ENCODE measurements around the gene C11orf97. TPM values are rescaled to one million over a fixed set of nuclear protein-coding genes. Genes with fewer than 3 reads are reported as not detected.
"Not testable (repeated sequence)": the region's sequence is repeated elsewhere in the genome, so short reads cannot be mapped to it uniquely, and the experiment has no call there.

C11orf97 gene
- total RNA-seq, 1 donor from 2014 or later = 0.20 TPM

DNA sequence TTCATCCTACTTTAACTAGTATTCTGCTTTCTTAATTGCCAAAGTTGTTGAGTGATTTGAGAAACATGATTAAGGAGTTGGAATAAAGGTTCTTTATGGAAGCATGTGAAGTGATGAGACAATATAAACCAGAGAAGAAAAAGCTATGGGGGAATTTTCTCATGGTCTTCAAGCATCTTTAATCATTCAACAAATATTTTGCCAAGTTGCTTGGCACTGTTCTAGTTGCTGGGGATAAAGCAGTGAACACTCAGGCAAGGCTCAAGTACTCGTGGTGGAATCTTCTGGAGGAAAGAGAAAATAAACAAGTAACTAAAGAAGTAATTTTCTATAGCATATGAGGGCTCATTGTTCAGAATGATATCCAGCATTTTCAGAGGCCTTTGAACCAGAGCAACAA lies 45.7 kb downstream of the C11orf97 start:
- no peak for DNase-seq (ENCODE audit: low read depth)

DNA sequence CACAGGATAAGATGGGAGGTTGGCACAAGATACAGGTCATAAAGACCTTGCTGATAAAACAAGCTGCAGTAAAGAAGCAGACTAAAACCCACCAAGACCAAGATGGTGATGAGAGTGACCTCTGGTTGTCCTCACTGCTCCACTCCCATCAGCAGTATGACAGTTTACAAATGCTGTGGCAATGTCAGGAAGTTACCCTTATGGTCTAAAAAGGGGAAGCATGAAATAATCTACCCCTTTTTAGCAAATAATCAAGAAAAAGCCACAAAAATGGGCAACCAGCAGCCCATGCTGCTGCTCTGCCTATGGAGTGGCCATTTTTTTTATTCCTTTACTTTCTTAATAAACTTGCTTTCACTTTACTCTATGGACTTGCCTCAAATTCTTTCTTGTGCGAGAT lies 46.2 kb downstream of the C11orf97 start:
- DNase-seq (ENCODE audit: low read depth) = no peak

DNA sequence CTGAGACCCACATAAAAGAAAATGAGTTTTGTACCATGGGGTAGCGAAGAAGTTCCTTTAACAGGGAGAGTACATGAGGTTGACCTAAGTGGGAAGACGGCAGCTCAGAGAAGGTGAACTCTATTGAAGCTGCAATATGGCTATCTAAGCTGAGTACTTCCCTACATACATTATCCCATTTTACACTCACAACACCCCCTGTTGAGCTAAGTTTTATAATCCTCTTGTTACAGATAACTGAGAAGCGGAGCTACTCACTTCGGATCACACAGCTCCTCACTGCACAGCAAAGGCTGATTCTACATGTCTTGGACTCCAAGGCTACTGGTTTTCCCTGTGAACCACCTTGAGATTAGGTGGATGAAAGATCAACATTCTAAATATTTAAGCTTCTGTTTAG lies 46.7 kb downstream of the C11orf97 start:
- DNase-seq (ENCODE audit: low read depth) = no peak

DNA sequence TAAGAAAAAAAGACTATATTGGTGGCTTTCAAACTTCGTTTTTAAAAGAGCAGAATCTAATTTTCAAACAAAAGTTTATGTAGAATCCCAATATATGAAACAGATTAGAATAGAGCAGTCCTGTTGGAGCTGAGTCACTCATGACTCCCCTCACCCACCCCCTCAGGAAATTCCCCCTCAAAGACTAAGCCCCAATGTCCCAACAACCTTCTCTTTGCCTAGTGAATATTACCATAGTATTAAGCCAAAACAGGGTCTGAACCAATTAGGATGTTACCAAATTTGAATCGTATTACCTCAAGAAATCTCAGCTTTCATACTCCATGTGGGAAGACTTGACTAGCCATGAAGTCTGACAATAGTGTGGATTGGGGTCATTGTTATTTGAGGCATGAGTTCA lies 47.1 kb downstream of the C11orf97 start:
- no peak for DNase-seq (ENCODE audit: low read depth)

DNA sequence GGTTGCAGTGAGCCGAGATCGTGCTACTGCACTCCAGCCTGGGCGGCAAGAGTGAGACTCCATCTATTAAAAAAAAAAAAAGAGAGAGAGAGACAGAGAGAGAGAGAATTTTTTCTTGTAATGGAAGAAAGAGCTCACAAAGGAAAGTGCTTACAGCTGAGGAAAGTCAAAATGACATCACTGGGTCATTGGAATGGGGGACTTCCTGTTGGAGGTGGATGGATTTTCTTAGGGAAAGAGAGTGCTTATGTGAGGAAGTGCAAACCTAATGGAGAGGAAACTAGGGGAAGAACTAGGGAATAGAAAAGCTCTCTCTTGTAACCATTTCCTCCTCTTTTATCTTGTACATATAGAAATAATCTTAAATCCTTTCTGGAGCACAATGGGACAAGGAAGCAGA lies 48.6 kb downstream of the C11orf97 start:
- no peak for DNase-seq (ENCODE audit: low read depth)

DNA sequence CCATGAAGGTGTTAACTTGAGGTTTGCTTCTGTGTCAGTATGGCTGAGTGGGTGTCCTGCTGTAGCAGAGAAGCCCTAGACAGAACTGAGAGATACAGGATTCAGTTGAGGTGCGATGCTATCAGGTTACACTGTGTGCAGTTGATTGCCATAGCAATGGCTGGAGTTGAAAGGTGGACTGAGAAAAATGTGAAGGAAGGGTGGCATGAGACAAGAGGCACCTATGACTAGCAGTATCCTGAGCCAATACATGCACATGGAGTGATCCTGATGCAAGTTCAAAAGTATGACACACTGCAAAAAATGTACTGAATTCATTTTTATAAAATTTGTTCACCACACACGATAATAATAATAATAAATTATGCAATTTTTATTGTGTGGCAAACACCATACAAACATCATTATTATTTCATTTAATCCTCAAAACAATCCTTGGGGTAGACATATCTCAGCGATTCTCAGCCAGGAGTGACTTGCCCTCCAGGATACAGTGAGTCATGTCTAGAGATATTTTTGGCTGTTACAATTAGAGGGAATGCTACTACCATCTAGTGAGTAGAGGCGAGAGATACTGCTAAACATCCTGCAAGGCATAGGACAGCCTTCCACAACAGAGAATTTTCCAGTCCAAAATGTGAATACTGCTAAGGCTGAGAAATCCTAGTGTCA lies 51.1 kb downstream of the C11orf97 start:
- peak; percentile 67 for DNase-seq (ENCODE audit: low read depth)

DNA sequence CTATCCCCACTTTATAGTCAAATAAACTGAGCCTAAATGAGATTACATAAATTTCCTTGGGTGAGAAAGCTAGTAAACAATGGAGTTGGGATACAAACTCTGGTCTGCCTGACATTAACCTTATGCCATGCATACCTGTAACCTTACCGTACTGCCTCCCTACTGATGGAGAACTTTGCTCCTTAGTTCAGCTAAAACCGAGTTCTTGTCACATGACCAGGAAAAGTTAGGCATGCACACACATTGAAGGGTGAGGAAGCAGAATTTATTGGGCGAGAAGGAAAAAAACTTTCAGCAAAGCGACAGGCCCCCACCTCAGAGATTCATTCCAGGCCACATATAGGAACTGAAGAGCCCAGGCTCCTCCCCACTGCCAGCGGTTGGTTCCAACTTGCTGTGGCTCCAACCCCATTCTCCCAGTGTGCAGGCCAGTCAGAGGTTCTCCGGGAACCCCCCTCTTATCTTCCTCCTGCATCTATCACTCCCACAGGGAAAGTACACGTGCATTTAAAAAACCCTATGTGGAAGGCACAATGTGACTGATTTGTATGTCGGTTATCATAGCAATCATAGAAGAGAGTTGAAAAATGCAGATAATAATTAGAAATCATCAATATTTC lies 51.7 kb downstream of the C11orf97 start:
- no peak for DNase-seq (ENCODE audit: low read depth)

DNA sequence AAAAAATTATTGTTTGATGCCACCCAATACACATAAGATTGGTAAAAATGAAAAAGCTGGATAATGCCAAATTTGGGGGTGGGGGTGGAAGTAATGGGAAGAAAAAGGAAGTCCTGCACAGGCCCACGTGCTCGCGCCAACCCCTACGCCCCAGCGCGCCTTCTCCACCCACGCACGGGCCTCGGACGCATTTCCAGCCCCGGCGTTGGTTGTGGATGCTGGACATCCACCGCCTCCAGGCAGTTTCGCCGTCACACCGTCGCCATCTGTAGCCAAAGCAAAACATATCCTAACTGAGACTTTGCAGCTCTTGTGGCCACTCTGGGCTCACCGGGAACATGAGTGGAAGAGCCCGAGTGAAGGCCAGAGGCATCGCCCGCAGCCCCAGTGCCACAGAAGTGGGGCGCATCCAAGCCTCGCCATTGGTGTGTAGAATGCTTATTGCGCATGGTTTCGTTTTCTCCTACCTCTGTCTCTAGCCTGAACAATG lies 55.0 kb downstream of the C11orf97 start, which contains the start of gene PIWIL4:
PIWIL4 (plus strand) TSS at position 188 of the 490 bp plus-strand sequence; CDS start at position 339, 151 bp downstream.
- no peak for DNase-seq (ENCODE audit: low read depth)

DNA sequence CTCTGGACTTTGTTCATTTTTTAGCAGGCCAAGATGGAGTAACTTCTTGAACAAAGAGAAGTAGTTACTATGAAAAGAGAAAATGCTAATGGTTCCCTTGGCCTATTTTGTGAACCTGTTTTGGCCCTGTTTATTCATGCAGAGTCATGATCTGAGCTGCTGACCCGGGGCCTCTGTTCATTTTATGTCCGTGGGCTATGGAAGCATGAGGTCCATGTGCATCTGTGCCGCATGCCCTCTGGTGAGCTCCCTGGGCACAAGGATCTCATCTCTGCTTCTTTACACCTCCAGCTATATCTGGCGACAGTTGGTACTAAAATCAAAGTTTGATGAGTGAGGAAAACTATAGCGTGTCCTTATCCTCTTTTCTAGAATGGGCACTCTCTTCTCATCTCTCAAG lies 55.9 kb downstream of the C11orf97 start:
- no peak for DNase-seq (ENCODE audit: low read depth)

DNA sequence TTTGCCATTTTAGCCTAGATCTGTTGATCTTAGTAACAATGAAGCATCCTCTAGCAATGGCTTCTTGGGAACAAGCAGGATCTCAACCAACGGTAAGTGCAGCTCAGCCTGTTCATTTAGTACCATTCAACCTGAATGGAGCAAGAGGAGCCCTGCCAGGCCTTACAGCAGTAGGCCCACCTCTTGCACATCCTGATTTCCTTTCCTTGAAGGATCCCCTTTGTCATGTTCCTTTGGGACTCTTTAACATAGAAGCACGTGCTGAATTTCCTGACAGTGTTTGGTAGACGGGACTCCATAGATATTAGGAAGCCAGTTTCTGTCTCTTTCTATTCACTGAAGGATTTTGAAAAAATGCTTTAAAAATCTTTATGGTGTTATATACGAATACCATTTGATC lies 56.5 kb downstream of the C11orf97 start:
- no peak for DNase-seq (ENCODE audit: low read depth)

DNA sequence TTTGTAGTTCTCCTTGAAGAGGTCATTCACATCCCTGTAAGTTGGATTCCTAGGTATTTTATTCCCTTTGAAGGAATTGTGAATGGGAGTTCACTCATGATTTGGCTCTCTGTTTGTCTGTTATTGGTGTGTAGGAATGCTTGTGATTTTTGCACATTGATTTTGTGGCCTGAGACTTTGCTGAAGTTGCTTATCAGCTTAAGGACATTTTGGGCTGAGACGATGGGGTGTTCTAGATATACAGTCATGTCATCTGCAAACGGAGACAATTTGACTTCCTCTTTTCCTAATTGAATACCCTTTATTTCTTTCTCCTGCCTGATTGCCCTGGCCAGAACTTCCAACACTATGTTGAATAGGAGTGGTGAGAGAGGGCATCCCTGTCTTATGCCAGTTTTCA lies 60.7 kb downstream of the C11orf97 start:
- DNase-seq (ENCODE audit: low read depth) = not testable (repeated sequence)

DNA sequence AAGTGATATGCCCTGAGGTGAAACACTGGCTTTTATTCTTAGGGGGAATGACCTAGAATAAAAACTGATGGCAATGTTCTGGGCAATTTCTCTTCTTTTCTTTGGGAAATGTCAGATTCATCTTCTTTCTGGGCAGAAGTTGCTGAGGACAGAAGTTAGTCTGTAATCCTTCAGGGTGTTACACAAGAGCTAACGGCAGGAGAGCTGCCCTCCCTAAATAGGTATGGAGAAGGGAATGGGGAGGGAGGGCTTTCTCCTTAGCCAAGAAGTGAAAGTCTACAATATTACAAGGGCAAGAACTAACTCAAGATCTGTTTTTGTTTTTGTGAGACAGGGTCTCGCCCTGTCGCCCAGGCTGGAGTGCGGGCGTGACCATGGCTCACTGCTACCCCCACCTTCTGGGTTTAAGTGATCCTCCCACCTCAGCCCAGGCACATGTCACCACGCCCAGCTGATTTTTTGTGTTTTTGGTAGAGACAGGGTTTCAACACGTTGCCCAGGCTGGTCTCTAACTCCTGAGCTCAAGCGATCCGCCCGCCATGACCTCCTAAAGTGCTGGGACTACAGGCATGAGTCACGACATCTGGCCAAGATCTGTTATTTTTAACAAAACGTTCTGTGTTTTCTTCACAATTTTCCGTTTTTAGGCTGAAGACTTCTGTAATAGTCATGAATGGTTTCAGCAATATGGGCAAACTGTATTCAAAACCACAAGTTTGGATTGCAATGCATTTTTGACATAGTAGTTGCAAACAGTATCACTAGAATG lies 62.1 kb downstream of the C11orf97 start:
- no peak for DNase-seq (ENCODE audit: low read depth)

DNA sequence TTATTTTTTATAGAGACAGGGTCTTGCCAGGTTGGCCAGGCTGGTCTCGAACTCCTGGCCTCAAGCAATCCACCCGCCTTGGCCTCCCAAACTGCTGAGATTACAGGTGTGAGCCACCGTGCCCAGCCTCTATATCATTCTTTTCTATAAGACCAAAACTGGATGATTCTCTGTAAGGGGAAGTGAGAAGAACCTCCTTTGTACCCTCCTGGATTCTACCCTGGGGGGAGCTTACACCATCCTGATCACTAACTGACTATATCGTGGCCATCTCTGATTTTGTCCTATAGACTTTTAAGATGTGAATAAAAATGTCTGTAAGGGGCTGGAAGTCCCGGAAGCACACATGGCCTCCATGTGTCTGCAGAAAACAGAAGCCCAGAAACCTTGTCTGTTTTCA lies 64.0 kb downstream of the C11orf97 start:
- DNase-seq (ENCODE audit: low read depth) = no peak

DNA sequence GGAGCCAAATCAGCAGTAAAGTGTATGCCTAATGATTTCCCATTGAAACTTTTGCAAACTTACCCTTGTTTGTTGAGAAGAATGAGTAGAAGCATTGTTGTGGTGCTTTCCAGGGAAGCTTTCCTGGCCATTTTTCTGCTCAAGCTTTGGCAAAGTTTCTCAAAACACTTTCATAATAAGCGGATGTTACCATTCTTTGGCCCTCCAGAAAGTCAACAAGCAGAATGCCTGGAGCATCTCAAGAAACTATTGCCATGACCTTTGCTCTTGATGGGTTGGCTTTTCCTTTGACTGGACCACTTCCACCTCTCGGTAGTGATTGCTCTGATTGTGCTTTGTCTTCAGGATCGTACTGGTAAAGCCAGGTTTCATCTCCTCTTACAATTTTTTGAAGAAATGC lies 65.6 kb downstream of the C11orf97 start:
- no peak for DNase-seq (ENCODE audit: low read depth)

Other genes starting within 250 kb of the C11orf97 start
- gene IZUMO1R, start 207.9 kb upstream of the C11orf97 start, total RNA-seq = not detected in 2 replicates
- under 0.01 TPM in 1 of 2 replicates, not detected in the other for gene GPR83, start 111.0 kb upstream of the C11orf97 start, total RNA-seq
- gene MRE11, start 18.6 kb upstream of the C11orf97 start, total RNA-seq = 15.5 and 17.1 TPM in 2 replicates
- gene ANKRD49, start 18.5 kb upstream of the C11orf97 start, total RNA-seq = 16.1 and 18.2 TPM in 2 replicates
- gene FUT4, start 31.5 kb downstream of the C11orf97 start, total RNA-seq = 8.0 and 13.0 TPM in 2 replicates
- gene PIWIL4, start 54.9 kb downstream of the C11orf97 start, total RNA-seq = 2.1 and 3.1 TPM in 2 replicates

All from renal cortical epithelial cell (primary cell).